HT-29 (cell line): ENCODE results near the gene RAP1GAP2. TPM values are rescaled to one million over a fixed set of nuclear protein-coding genes. Genes with fewer than 3 reads are reported as not detected.
"Not testable (repeated sequence)": the region's sequence is repeated elsewhere in the genome, so short reads cannot be mapped to it uniquely, and the experiment has no call there.

Experiments
- DNase-seq: peaks from one replicate; pipeline ENCODE4 v3.0.0-alpha.2; 2015; ENCODE audit warnings: low spot score
- total RNA-seq: library from RNA; depleted of rRNA; stranded (reverse); fragments of >200 nt; shearing (Covaris generic); gene quantifications from 2 replicates; pipeline ENCODE4 v1.2.3, GENCODE V29; 2014

Gene RAP1GAP2
- total RNA-seq, 1 experiment from 2014 or later: 9.6 TPM

DNA sequence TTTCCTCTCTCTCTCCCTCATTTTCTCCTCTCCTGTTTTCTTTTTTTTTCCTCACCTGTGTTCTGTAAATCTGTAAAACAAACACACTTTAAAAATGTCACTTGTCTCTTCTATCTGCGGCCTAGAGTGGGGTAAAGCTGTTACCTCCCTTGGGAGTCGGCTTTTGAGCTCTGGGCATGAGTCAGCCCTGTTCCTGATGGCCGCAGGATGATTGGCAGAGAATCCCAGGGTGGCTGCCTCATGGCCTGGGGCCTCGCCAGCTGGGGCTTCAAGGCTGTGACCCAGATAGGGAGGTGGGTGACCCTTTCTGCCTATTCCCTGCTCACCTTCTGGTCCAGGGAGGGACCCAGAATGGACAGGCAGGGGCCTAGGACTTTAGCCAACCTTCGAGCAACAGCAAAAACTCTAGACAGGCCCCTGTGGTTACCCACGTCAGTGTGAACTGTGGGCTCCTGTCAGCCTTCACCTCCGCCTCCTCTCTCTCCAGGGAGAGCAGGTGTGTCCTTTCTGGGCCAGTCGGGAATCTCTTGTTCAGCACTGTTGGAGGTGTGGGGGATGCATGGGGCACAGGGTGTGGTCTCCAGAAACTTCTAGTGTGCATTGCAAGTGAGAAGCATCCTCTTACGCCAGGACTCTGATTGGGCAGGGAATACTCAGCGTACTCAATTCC, 87.4 kb downstream of the RAP1GAP2 start:
- DNase-seq: no peak

- no peak for DNase-seq
Measured at GRCh38 chr17:2885733-2886132, 89.5 kb downstream of the RAP1GAP2 start.

- DNase-seq: no peak
Measured at GRCh38 chr17:2888326-2888725, 92.1 kb downstream of the RAP1GAP2 start.

- no peak for DNase-seq
Measured at GRCh38 chr17:2889256-2889655, 93.0 kb downstream of the RAP1GAP2 start.

DNA sequence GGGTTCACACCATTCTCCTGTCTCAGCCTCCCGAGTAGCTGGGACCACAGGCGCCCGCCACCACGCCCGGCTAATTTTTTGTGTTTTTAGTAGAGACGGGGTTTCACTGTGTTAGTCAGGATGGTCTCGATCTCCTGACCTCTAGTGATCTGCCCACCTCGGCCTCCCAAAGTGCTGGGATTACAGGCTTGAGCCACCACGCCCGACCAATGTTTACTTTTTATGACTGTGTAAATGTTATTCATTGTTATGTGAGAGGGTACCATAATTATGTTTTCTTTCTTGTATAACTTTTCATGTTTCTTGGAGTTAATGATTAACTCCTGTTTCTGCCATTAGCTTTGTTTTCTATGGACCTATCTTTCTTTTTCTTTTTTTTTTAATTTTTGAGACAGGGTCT, 94.5 kb downstream of the RAP1GAP2 start:
- DNase-seq: not testable (repeated sequence)

DNA sequence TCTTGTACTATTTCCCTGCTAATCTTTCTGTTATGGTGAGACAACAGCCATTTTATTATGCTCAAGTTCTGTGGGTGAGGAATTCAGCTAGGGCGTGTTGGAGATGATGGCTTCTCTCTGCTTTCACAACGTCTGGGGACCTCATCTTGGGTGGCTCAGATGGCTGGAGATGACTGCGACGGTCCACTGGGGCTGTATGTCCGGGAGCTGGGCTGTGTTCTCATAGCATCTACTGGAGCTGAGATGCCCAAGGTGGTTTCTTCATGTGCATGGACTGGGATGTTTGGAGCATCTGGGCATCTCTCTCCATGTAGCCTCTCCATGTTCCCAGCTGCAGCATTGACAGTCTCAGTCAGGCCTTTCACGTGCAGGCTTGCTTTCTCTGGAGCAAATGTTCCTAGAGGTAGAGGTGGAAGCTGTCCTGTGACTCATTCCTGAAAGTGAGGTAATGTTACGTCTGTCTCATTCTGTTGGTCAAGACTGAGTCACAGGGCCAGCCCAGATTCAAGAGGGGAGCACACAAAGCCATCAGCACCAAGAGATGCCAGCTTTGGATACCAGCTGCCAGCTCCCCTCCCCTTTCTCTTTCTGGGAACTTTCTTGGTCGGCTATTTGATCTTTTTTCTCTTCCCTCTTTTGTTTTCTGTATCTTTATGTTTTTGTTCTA, 96.2 kb downstream of the RAP1GAP2 start:
- peak; percentile 54 for DNase-seq

DNA sequence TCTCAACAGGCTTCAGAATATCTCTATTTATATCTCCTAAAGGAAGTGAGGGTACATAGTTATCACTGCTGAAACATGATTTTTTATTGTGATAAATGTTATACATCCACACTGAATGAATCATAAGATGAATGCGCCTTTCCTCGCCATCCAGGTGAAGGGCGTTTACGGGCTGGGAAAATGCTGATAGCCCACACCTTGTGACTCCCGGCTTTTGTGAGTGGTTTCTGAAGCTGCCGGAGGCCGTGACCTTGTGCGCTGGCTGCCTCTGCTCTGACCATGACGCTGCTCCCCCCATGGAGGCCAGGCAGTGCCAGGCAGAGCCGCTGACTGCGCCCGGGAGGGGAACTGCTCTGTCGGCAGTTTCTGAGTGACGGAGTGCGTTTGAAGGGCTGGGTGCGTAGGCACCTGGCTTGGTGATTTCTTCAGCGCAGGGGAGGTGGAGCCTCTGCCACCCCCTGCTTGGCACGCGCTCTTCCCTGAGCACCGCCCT, 97.2 kb downstream of the RAP1GAP2 start:
- DNase-seq: peak; percentile 66

GRCh38 chr17:2894782-2895181, 98.5 kb downstream of the RAP1GAP2 start:
- DNase-seq: peak; percentile 13

DNA sequence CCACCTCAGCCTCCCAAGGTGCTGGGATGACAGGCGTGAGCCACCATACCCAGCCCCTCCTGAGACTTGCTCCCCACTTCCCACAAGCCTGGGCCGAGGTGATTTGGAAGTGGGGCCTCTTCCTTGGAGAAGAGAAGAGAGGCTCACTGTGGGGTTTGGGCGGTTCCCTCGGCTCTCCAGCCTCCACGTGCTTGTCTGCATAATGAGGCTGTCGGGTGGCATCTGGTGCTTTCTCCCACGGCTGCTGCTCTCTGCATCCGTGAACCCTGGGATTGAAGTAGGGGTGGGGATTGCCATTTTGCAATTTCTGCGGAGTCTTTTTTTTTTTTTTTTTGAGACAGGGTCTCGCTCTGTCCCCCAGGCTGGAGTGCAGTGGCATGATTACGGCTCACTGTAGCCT, 101.4 kb downstream of the RAP1GAP2 start:
- no peak for DNase-seq

DNA sequence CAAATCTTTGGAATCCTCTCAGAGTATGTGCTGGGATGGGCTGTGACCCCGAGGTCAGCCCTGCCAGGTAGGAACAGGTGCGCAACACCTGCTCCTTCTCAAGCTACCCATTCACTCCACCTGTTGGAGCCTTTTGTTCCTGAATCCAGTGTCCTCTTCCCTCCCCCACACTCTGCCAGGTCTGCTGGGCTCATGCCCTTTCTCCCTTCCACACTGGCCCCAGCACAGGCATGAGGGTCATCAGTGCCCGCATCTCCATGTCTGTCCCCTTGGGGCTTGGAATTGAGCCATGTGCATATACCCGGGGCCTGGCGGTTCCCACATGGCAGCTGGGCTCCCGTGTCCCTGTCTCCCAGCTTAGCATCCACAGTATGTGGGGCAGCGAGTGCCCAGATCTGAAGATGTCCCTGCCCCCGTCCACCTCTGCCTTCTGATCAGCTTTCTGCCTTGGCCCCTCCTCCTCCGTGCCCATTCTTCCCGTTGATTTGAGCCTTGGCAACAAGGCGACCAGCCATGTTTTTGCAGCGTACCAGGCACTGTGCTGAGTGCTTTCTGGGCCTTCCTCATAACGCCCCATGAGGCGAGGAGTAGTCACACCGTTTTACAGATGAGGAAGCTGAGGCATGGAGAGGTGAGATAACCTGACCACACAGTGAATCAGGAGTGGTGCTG, 102.2 kb downstream of the RAP1GAP2 start:
- DNase-seq: no peak

DNA sequence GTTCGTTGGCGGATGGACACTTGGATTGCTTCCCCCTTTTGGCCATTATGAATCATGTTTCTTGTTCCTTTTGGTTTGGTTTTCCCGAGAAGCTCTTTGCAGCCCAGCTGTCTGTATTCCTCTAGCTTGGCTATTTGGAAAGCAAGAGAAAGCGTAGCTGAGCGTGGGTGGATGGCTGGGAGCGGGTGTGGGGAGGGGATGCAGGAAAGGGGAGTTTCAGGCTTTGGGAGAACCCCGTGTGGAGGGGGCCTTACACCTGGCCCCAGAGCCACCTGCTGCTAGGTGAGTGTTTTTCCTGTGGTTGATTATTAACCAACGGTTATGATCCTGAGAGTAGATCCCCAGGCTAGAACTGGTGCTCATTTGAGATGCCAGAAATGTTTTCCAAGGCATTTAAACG, 103.7 kb downstream of the RAP1GAP2 start:
- DNase-seq: peak; percentile 30

DNA sequence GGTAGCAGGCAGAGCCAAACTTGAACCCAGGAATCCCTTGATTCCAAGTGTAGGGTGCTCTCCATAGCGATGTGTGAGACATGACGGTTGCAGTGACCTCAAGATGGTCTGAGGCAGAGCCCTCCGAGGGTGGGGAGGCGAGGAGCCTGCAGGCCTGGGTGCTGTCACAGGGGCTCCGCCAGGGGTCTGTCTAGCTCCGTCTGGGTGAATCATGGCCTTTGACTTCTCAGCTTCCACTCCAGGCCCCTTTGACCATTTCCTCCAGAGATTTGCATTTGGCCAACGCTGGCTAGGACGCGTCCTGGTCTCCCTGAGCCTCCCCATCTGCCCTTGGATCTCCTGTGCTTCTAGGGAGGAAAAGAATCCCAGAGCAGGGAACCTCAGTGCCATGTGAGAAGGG, 104.6 kb downstream of the RAP1GAP2 start:
- no peak for DNase-seq

DNA sequence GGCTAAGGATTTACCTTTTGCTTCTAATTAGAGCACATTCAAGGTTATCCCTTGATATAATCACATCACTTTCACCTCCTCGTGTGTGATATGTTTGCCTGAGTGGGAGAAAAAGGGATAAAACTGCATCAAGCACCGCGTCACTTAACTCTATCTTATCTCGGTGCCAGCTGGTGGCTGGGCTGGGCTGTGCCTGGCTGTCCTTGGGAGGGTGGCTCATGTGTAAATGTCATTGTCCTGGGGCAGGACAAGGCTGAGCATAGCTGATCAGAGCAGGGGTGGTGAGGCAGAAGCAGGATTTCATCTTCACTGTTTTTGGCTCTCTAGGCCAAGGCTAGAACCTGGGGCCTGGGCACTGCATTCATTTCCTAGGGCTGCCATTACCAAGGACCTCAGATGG, 105.3 kb downstream of the RAP1GAP2 start:
- DNase-seq: no peak

DNA sequence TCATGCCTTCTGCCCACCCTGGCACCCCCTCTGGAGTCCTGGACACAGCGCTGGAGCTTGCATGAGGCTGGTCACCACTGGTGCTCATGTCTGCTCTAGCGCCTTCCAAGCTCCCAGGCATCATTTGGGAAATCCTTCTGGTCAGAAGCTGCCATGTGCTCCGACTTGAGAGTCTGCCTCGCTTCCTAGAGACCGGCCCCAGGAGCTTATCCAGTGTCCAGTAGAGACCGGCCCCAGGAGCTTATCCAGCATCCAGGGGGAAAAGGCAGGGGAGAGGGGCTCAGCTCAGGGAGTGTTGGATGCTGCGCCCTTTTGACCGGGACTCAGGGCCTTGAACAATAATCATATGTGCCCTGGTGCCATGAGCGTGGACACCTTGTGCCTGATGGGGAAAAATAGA, 106.3 kb downstream of the RAP1GAP2 start:
- DNase-seq: no peak

- DNase-seq: no peak
Measured at GRCh38 chr17:2903193-2903974, 107.1 kb downstream of the RAP1GAP2 start.

- no peak for DNase-seq
Measured at GRCh38 chr17:2904135-2904534, 107.9 kb downstream of the RAP1GAP2 start.

DNA sequence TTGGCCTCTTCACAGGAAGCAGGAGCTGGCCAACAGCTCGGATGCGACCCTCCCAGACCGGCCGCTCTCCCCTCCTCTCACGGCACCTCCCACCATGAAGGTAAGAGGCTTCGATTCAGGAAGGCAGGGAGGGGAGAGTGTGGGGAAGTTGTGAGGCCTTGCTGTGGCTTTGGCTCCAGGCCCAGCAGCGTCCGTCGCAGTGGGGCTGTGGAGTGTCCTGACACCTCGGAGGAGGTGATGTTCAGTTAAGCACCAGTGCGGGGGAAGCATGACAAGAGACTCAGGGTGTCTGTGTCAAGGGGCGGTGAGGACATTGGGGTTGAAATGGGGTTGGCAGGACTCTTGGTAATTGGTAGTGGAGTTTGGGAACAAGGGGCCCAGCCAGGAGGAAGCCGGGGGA, 109.0 kb downstream of the RAP1GAP2 start:
- no peak for DNase-seq

DNA sequence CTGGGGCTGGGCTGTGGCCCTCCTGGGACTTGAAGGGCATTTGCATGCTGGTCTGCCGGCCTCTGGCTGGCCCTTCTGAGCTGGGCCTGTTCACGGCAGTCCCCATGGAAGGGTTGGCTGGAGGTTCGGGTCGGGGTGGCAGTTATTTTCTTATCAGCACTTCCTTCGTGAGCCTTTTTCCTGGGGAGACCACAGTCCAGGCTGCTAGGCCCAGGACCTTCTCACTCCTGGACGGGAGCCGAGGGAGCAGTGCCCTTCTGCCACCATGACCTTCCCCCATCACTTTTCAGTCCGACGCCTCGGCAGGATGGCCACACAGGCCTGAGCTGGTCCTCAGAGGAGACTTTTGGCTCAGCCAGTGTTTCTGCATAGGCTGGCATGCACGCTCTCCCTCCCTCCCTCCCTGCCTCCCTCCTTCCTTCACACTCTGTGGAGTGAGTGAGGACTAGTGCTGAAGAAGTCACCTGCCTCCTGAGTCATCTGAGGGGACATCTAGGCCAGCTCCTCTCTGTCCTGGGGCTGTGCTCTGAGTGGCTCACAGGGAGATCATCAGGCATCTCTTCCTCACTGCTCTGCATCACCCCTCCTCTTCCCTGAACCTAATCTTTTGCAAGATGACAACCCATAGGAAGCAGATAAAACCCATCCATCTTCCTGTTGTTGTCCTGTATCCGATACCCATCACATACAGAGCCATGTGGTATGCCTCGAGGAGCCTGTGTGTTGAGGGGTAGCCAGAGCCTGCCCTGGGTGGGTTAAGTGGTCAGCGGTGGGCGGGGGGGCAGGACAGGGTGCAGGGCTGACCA, 109.7 kb downstream of the RAP1GAP2 start:
- DNase-seq: no peak

DNA sequence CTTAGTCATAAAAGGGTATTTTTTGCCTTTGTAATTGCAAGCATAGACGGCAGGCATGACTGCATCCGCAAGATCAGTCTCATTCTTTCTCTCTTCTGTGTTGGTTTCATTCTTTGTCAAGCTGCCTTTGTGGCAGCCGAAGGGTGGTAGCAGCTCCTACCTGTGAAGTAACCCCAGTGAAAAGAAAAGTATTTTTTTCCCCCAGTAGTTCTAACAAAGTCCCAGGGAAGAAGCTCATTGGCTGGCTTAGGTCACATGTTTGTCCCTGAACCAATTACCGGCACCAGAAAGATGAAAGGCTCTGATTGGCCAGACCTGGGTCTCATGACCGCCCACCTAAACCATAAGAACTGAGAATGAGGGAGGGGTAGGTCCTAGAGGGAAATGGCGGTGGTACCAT, 110.7 kb downstream of the RAP1GAP2 start:
- no peak for DNase-seq

GRCh38 chr17:2909175-2909845, 113.1 kb downstream of the RAP1GAP2 start:
- no peak for DNase-seq

- DNase-seq: no peak
Measured at GRCh38 chr17:2909846-2910234, 113.6 kb downstream of the RAP1GAP2 start.
